ENCODE data around the gene BUD13. TPM values are rescaled to one million over a fixed set of nuclear protein-coding genes. Genes with fewer than 3 reads are reported as not detected.

Gene BUD13
- total RNA-seq, 1 experiment from 2014 or later = 22.9 TPM

DNA sequence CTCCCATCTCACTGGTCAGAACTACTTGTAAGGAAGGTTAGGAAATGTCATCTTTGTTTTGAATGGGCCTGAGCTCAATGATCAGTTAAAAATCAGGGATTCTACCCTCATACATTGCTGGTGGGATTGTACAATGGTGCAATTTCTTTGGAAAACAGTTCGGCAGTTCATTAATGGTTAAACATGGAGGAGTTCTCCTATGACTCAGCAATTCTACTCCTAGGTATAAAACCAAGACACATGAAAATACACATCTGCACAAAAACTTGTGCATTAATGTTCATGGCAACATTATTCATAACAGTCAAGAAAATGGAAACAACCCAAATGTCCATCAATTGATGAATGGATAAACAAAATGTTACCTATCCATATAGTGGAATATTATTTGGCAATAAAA is 23.8 kb upstream of the BUD13 start:
- H3K9ac ChIP-seq (ENCODE audit: low read length) = no peak overlapping the region
- no peak overlapping the region for H2AFZ ChIP-seq (ENCODE audit: low read depth, low read length, poor library complexity, severe bottlenecking)
- intact Hi-C loops (cut with micrococcal nuclease) = no loop called here
- ChIA-PET CTCF (interaction anchor here (1.6 kb wide), 1 partner anchor 8 kb away, joined by 4 read pairs; the partner anchor contains the start of gene ZPR1), RAD21 (ENCODE audit: low non-redundant PET in 1 of 2, low total read pairs in 2 of 2, uncharacterized antibody in 2 of 2, unreplicated experiment in 2 of 2) (no interaction called here), POLR2A (no interaction called here)
- no peaks in the 10 kb centered on the region for H3K9me2 ChIP-seq (ENCODE audit: insufficient read depth)
- H3K79me2 ChIP-seq (ENCODE audit: insufficient read depth, low read length) = no peaks in the 10 kb centered on the region
- H3K36me3 ChIP-seq (ENCODE audit: control insufficient read depth in 1 of 2, insufficient read depth in 2 of 2, low read length in 2 of 2) = no peaks in the 10 kb centered on the region
- no peak overlapping the region for H3K4me3 ChIP-seq (replicated peaks in 1 of 2; ENCODE audit: low read depth in 1 of 2, low read length in 2 of 2)
- TF ChIP-seq ZNF274 (IDR thresholded peaks at IDR 0.05; ENCODE audit: low read depth, low read length) (no peak), RAD21 (IDR thresholded peaks at IDR 0.05; ENCODE audit: low read depth) (no peak), SRF (IDR thresholded peaks at IDR 0.05; ENCODE audit: low read depth) (no peak), FOSL1 (IDR thresholded peaks at IDR 0.05; ENCODE audit: low read depth) (no peak), ELF1 (IDR thresholded peaks at IDR 0.05; ENCODE audit: borderline replicate concordance, low read depth) (no peak), CBX3 (IDR thresholded peaks at IDR 0.05; ENCODE audit: low read depth) (no peak), ZFX (IDR thresholded peaks at IDR 0.05) (no peak), YY1 (IDR thresholded peaks at IDR 0.05; ENCODE audit: extremely low read depth, insufficient replicate concordance, low read depth, low read length) (no peak), TCF7L2 (IDR thresholded peaks at IDR 0.05; ENCODE audit: borderline replicate concordance, extremely low read depth, insufficient read depth, insufficient read length) (no peak), JUND (IDR thresholded peaks at IDR 0.05) (no peak), POLR2A (IDR thresholded peaks at IDR 0.05; ENCODE audit: borderline replicate concordance, extremely low read depth, insufficient read depth, insufficient read length) (no peak), EGR1 (IDR thresholded peaks at IDR 0.05; ENCODE audit: low read depth) (no peak), EZH2phosphoT487 (IDR thresholded peaks at IDR 0.05; ENCODE audit: borderline replicate concordance) (no peak)
- TF ChIP-seq, protein P1, sequence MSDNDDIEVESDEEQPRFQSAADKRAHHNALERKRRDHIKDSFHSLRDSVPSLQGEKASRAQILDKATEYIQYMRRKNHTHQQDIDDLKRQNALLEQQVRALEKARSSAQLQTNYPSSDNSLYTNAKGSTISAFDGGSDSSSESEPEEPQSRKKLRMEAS (IDR thresholded peaks at IDR 0.05) = no peak
- TF ChIP-seq, protein P2, sequence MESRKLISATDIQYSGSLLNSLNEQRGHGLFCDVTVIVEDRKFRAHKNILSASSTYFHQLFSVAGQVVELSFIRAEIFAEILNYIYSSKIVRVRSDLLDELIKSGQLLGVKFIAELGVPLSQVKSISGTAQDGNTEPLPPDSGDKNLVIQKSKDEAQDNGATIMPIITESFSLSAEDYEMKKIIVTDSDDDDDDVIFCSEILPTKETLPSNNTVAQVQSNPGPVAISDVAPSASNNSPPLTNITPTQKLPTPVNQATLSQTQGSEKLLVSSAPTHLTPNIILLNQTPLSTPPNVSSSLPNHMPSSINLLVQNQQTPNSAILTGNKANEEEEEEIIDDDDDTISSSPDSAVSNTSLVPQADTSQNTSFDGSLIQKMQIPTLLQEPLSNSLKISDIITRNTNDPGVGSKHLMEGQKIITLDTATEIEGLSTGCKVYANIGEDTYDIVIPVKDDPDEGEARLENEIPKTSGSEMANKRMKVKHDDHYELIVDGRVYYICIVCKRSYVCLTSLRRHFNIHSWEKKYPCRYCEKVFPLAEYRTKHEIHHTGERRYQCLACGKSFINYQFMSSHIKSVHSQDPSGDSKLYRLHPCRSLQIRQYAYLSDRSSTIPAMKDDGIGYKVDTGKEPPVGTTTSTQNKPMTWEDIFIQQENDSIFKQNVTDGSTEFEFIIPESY (IDR thresholded peaks at IDR 0.05; ENCODE audit: extremely low read depth, insufficient replicate concordance, low read length) = no peak
- TF ChIP-seq, protein P3, sequence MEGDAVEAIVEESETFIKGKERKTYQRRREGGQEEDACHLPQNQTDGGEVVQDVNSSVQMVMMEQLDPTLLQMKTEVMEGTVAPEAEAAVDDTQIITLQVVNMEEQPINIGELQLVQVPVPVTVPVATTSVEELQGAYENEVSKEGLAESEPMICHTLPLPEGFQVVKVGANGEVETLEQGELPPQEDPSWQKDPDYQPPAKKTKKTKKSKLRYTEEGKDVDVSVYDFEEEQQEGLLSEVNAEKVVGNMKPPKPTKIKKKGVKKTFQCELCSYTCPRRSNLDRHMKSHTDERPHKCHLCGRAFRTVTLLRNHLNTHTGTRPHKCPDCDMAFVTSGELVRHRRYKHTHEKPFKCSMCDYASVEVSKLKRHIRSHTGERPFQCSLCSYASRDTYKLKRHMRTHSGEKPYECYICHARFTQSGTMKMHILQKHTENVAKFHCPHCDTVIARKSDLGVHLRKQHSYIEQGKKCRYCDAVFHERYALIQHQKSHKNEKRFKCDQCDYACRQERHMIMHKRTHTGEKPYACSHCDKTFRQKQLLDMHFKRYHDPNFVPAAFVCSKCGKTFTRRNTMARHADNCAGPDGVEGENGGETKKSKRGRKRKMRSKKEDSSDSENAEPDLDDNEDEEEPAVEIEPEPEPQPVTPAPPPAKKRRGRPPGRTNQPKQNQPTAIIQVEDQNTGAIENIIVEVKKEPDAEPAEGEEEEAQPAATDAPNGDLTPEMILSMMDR (IDR thresholded peaks at IDR 0.05 in 2 of 3, conservative IDR thresholded peaks at IDR 0.05 in 1 of 3; ENCODE audit: borderline replicate concordance in 1 of 3, insufficient read depth in 1 of 3, low read depth in 2 of 3, low read length in 2 of 3) = no peak
- ATAC-seq = no peak
- peaks cover 0 to 19% of the 10 kb centered on the region in 2 experiments; a peak in 2 of 4 replicates for H3K4me1 ChIP-seq (ENCODE audit: control insufficient read depth in 1 of 2, insufficient read depth in 2 of 2, low read length in 2 of 2)
- no peaks in the 10 kb centered on the region for H3K27me3 ChIP-seq (ENCODE audit: insufficient read depth, low read length)
- H3K9me3 ChIP-seq (ENCODE audit: control insufficient read depth in 1 of 2, insufficient read depth in 1 of 2, low read depth in 1 of 2, low read length in 2 of 2) = no peaks in the 10 kb centered on the region
- H4K20me1 ChIP-seq (ENCODE audit: insufficient read depth) = no peaks in the 10 kb centered on the region
- DNase-seq (ENCODE audit: low read depth, low spot score) = no peak
- no TSS peak for BruUV-seq (replicated peaks)
- H3K4me2 ChIP-seq (ENCODE audit: low read length) = no peak overlapping the region
- no peak overlapping the region for H3K27ac ChIP-seq (ENCODE audit: low read depth, low read length)

Data from HCT116 (cell line).